GM18907 (cell line): ENCODE results near the gene BBS2.
"Not testable (repeated sequence)": the region's sequence is repeated elsewhere in the genome, so short reads cannot be mapped to it uniquely, and the experiment has no call there.

Source experiments
- ATAC-seq: cut with Tn5 transposase; IDR thresholded peaks from one replicate; pipeline ENCODE4 v1.9.1; 2021; ENCODE audit warnings: mild to moderate bottlenecking, moderate library complexity; ENCODE audit not compliant: unreplicated experiment

Gene BBS2

DNA sequence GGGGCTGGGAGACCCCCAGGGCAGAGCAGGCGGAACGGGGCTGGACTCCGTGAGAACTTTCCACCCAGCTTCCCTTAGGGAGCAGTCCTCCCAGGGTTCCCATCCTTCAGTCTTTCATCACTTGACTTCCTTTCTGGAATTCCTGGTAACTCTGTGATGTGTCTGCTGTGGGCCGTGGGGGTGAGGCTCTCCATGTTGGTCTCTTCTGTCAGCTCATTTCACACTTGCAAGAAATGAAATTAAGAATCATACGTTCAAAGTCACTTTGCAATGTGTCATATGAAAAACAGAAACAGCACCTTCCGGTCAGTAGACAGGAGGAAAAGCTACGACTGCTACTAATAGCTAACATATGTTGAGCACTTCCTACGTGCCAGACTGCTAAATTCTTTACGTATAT is 5.4 kb upstream of the BBS2 start:
- no peak for ATAC-seq

GRCh38 chr16:56520251-56520577 is 390 bp upstream of the BBS2 start:
- ATAC-seq: no peak

DNA sequence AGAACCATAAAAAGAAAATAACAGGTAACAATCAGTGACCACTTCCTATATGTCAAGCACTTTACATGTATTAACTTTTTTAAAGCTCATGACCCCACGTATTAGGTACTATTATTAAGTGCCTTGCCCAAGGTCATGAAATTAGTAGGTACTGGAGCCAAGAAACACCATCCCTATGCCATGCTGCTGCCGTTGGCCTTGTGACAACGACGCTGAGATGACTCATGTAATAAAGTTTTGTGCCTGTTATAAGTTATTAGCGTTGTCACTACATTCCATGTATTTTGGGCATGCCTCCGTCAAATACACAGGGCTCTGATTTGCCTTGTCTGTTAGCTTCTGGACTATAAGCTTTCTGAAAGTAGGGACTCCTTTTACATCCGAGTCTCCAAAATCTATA is 1.4 kb downstream of the BBS2 start:
- no peak for ATAC-seq

GRCh38 chr16:56517206-56517605 is 2.6 kb downstream of the BBS2 start:
- ATAC-seq: no peak

GRCh38 chr16:56515665-56516064 is 4.2 kb downstream of the BBS2 start:
- ATAC-seq: no peak

GRCh38 chr16:56514845-56515244 is 5.0 kb downstream of the BBS2 start:
- no peak for ATAC-seq

DNA sequence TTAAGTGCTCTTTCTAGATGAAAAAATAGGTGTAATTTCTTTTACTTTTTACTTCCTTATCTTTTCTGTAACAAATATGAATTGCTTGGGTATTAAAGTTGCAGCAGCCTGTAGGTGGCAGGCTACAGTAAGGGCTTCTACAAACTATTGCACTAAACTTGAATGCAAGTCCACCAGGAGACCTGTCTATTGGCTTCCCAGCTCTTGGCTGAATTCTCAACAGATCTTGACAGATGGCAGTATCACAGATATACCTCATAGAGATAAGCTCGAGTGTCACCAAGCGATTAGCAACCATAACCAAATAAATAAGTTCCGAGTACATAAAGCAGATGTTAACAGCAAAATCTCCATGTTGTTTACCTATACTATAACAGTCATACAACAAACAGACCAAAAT is 5.9 kb downstream of the BBS2 start:
- no peak for ATAC-seq

GRCh38 chr16:56513091-56513490 is 6.7 kb downstream of the BBS2 start:
- ATAC-seq: no peak

DNA sequence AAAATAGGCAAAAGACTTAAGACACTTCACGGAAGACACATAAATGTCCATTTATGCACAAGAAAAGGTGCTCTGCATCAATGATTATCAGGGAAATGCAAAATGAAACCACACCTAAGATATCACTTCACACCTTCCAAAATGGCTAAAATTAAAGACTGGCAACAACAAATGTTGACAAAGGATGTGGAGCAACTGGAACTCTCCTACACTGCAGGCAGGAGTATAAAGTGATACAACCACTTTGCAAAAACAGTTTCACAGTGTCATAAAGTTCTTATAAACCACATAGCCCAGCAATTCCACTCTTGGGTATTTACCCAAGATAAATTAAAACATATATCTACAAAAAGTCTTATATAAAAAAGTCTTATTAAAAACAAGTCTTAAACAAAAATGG is 7.8 kb downstream of the BBS2 start:
- ATAC-seq: no peak

DNA sequence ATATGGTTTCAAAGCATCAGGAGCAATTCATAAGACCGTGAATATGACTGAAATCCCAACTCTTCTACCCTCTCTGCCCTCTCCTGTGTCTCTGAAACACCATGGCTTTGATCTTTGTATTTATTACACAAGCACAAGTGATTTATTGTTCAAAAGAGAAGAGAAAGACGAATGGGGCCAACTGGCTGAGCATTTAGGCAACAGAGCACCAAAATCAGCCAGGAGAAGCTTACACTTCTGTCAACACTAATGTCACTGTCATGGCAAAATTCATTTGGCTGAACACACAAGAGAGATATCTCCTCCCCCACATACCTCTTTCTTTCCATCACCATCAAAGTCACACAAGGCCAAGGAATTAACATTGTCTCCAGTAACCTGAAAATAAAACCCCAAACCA is 9.3 kb downstream of the BBS2 start:
- no peak for ATAC-seq

DNA sequence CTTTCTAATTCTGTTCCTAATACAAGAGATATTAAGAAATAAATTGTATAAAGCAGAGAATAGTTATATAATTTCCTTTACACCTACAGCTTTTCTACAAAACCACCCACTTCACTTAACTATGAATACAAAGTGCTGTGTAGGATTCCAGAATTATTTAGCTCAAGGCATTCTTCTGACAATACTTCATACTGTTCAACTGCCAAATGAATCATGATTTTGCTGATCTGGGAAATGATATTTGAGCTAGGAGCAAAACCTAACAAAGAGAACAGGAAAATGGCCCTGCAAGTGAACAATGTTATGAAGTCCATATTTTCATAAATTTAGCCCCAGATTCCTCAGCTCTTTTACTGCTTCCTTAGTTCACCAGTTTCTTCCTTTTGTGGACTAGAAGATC is 12.9 kb downstream of the BBS2 start:
- no peak for ATAC-seq

GRCh38 chr16:56505181-56505580 is 14.6 kb downstream of the BBS2 start:
- ATAC-seq: no peak

DNA sequence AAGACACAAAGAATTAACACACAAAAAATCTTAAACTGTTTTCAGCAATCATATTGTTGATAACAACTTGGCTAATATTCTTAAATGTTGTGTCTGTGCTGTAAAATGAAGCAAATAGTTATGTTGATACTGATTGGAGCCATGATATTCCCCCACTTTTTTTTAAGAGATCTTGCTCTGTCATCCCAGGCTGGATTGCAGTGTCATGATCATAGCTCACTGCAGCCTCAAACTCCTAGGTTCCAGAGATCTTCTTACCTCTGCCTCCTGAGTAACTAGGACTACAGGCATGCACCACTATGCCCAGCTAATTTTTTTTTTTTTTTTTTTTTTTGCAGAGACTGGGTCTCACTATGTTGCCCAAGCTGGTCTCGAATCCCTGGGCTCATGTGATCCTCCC is 26.0 kb downstream of the BBS2 start:
- ATAC-seq: no peak

DNA sequence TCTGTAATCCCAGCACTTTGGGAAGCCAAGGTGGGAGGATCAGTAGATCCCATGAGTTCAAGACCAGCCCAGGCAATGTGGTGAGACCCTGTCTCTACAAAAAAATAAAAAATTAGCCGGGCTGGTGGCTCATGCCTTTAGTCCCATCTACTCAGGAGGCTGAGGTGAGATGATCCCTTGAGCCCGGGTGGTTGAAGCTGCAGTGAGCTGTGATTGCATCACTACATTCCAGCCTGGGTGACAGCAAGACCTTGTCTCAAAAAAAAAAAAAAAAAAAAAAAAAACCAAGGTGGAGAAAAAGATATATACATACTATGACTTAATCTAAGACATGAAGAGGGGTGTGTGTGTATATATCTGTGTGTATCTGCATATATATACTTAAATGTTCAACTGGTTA is 26.7 kb downstream of the BBS2 start:
- ATAC-seq: no peak

DNA sequence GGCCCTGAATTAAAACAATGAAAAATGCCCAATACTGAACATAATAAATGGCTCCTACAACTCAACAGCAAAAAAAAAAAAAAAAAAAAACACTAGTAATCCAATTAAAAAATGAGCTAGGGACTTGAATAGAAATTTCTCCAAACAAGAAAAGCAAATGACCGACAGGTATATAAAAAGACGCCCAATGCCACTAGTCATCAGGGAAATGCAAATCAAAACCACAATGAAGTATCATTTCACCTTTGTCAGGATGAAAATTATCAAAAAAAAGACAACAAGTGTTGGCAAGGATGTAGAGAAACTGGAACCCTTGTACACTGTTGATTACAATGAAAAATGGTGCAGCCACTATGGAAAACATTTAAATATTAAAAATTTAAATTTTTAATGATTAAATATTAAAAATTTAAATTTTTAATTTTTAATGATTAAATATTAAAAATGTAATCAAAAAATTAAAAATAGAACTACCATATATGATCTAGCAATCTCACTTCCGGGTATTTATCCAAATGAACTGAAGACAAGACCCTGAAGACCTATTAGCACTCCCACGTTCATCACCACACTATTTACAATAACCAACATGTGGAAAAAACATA is 28.1 kb downstream of the BBS2 start:
- no peak for ATAC-seq

DNA sequence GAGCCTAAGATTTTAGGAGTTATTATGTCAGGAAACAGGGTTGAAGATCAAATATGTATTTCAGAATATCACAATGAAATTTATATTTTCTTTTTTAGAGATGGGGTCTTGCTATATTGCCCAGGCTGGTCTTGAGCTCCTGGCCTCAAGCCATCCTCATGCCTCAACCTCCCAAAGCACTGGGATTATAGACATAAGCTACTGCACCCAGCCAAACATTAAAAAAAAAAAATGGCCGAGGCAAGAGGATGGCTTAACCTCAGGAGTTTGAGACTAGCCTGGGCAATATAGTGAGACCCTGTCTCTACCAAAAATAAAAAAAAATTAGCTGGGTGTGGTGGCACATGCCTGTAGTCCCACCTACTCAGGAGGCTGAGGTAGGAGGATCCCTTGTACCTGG is 31.0 kb downstream of the BBS2 start:
- not testable (repeated sequence) for ATAC-seq

- ATAC-seq: no peak
Observed at GRCh38 chr16:56488035-56488434, 31.8 kb downstream of the BBS2 start.

DNA sequence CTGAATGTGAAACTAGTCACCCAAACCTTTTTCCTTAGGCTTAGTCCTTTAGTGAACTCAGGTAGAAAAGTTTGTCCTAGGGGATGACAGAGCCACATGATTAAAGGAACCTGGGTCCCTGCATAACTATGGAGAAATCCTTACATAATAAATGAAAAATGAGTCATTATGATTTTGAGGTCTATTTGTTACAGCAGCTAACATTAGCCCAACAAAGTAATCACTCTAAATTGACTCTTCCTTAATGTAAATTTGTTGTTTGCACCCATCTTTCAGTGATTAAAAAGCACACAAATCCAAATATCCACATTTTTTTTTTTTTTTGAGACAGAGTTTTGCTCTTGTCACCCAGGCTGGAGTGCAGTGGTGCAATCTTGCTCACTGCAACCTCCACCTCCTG is 36.4 kb downstream of the BBS2 start:
- ATAC-seq: no peak

DNA sequence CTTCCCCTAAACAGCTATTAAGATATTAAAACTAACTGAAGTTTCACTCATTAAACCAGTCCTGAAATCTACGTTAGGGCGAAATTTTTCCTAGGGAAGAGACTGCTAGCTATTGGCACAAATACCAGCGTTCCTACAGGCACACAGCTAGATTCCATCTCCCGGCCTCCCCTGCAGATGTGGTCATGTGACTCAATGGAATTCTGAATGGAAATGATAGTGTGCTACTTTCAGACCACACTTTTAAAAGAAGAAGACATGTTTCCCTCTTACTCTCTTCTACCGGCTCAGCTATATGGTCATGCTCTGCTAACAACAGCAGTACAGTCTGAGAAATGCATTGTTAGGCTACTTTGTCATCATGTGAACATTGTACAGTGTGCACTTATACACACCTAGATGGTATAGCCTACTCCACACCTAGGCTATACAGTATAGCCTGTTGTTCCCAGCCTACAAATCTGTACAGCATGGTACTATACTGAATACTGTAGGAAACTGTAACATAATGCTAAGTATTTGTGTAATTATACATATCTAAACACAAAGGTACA is 37.1 kb downstream of the BBS2 start:
- no peak for ATAC-seq

GRCh38 chr16:56481468-56482122 is 38.2 kb downstream of the BBS2 start:
- no peak for ATAC-seq

DNA sequence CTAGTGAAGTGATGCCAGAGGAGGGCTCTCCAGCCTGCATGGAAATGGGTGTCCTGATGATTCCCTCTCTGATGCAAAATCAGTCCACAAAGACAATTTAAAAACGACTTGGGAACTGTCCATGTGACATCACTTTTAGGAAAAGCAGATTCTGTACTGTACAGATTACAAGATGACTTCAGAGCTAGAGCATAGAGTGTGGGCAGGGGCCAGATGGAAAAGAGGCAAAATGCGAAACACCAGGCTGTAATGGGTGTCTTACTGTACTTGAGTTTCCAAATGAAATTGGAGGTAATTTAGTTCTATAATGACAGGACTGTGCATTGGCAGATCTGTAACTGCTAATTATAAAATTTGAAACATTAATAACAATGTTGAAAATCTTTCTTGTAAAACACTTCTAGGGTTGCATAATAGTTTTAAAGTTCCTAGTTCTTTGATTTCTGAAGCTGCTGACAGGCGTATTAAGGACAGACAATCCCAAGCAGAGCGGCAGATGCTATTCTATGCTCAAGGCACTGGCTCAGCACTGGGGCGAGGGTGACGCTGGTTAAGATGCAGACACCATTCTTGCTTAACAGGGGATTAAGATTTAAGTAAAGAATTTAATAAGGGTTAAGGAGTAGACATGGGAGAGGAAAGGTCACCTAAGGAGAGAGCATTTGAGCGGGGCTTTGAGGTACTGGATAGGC is 38.9 kb downstream of the BBS2 start:
- ATAC-seq: no peak

DNA sequence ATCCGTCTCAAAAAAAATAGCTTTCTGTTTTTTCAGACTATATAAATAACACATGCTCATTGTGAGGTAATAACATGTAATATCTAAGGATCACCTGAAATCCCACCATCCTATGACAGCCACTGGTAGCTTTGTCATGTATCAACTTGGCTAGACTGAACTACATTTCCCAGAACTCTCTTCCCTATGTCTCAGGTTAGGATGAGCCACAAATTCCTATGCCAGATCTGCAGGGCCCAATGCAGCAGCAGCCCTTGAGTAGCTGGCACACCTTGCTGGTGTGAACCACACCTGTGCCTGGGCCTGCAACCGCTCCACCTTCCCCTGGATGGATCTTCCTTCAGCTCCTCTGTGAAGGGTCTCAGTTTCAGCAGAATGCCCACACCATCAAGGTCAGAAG is 40.4 kb downstream of the BBS2 start:
- no peak for ATAC-seq
